Brain microvascular endothelial cell (primary cell): ENCODE data around the gene IPPK.

Source experiments
- DNase-seq: peaks from one replicate; pipeline ENCODE4 v3.0.0-alpha.2; 2020
- H3K27ac ChIP-seq: fragments of 250-450 bp; sonication (Bioruptor Pico); 2 replicates; pipeline ENCODE4 v1.5.1; 2020; ENCODE audit warnings: mild to moderate bottlenecking, moderate library complexity
- H3K27me3 ChIP-seq: fragments of 250-450 bp; sonication (Bioruptor Pico); replicated peaks from 2 replicates; pipeline ENCODE4 v1.5.1; 2020; ENCODE audit warnings: mild to moderate bottlenecking
- H3K36me3 ChIP-seq: fragments of 250-450 bp; sonication (Bioruptor Pico); replicated peaks from 2 replicates; pipeline ENCODE4 v1.5.1; 2020; ENCODE audit warnings: mild to moderate bottlenecking
- H3K4me3 ChIP-seq: 2 replicates; pipeline ENCODE4 v1.5.1; 2011; ENCODE audit warnings: low read depth, mild to moderate bottlenecking, control low read depth, low read length, moderate library complexity
- in situ Hi-C: cut with HindIII; loops from 2 replicates; pipeline ENCODE4 v1.10.0; 2017; ENCODE audit warnings: low sequenced_read_pairs, low pct_ligation_motif_present
- TF ChIP-seq, protein P1 (sequence below): IDR thresholded peaks from 2 replicates; pipeline ENCODE4 v1.5.1; 2011; ENCODE audit warnings: low read depth, mild to moderate bottlenecking, moderate library complexity, low read length, control low read depth, inconsistent platforms; ENCODE audit errors: missing control alignments

IPPK gene

DNA sequence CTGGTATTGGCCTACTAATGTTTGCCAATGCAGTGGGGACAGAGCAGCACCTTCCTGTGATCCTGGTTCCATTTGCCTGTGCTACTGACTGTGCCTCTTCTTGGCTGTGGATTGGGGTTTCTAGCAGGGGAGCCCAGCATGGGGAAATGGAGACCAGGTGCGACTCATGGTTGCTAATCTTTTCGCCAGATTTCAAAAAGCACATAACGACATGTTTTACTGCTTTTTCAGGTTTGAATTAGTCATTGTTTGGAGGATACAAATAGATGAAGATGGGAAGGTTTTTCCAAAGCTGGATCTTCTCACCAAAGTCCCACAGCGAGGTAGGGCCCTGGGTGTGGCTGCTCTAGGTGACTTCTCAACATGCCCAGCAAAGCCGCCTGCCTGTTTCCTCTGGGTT is 57.6 kb downstream of the IPPK start:
- in situ Hi-C loops = no loop called here
- H3K27ac ChIP-seq = no peak overlapping the region

DNA sequence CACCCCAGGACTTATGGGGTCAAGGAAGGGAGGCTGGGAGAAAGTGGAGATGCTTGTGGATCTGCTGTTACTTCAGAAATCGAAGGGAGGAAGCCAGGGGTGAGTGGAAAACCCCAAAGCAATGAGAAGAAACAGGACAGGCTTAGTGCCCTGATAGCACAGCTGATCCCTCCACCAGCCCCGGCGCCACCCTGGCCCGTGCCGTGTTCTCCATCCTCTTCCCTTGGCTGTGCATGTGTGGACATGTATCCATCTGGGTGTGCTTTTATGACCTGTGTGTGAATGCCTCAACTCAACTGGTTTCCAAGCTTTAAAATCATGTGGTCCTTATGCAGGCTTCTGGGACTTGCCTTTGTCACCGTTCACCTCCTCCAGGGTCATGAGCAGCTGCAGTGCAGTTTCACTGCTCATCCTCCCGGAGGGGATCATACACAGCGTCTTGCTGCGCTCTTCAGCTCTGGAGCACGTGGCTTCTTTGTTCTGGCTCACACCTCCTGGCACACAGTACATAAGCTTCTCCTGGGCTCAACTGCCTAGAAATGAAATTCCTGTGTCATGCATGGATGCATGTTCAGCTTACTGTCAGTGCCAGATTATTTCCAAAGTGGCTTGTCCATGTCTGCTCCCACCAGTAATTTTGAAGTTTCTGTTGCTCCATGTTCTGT is 58.2 kb downstream of the IPPK start:
- Histone ChIP-seq H3K27me3 (no peaks in the 10 kb centered on the region), H3K4me3 (no peak overlapping the region), H3K27ac (no peak overlapping the region), H3K36me3 (peaks cover 38% of the 10 kb centered on the region)
- TF ChIP-seq, protein P1, sequence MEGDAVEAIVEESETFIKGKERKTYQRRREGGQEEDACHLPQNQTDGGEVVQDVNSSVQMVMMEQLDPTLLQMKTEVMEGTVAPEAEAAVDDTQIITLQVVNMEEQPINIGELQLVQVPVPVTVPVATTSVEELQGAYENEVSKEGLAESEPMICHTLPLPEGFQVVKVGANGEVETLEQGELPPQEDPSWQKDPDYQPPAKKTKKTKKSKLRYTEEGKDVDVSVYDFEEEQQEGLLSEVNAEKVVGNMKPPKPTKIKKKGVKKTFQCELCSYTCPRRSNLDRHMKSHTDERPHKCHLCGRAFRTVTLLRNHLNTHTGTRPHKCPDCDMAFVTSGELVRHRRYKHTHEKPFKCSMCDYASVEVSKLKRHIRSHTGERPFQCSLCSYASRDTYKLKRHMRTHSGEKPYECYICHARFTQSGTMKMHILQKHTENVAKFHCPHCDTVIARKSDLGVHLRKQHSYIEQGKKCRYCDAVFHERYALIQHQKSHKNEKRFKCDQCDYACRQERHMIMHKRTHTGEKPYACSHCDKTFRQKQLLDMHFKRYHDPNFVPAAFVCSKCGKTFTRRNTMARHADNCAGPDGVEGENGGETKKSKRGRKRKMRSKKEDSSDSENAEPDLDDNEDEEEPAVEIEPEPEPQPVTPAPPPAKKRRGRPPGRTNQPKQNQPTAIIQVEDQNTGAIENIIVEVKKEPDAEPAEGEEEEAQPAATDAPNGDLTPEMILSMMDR = no peak
- in situ Hi-C loops = no loop called here
- DNase-seq = no peak

More for the DNA sequence above, 57.6 kb downstream of the IPPK start:
- TF ChIP-seq, protein P1 = no peak
- Histone ChIP-seq H3K27me3 (no peaks in the 10 kb centered on the region), H3K36me3 (peaks cover 38% of the 10 kb centered on the region), H3K4me3 (no peak overlapping the region)
- no peak for DNase-seq

DNA sequence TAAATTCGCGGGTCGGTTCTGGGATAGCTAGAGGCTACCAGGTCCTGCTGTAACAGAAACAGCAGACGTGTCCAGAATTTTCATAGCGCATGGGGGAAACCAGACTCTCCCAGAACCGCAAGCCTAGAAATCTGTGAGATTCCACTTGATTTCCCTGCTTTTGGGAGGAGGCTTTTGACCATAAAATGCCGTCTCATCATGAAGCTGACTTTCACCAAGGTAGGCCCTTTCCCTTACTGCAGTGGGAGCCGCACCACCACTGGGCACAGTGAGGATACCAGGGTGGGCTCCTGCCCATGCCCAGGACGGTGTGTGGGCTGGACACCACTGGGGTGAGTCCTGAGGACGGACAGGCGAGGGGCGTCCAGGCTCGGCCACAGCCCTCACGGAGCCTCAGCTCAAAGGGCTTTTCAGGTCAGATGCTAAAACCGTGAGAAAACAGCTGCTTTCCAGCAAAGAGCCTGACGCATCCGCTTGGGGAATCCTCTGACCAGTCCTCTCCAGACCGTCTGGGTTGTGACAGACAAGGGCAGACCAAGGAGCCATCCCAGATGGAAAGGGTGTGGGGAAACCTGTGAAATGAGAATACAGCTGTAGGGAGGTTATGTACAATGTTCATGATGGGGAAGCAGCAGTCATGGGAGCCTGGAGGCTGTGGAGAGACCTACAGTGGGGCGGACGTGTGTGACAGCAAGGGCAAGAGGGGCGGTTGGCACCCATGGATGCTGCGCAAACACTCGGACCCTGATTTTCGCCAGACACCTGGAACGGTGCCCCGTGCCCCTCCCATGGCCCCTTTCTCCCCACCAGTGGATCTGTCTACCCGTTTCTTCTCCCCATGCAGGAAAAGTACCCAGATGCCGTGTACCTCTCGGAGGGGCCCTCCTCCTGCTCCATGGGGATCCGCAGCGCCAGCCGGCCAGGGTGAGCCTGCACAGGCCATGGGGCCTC is 59.2 kb downstream of the IPPK start:
- in situ Hi-C loops = no loop called here
- peaks cover 29% of the 10 kb centered on the region for H3K36me3 ChIP-seq
- TF ChIP-seq, protein P1 = no peak
- no peak overlapping the region for H3K4me3 ChIP-seq
- no peak for DNase-seq
- no peak overlapping the region for H3K27ac ChIP-seq
- H3K27me3 ChIP-seq = no peaks in the 10 kb centered on the region

DNA sequence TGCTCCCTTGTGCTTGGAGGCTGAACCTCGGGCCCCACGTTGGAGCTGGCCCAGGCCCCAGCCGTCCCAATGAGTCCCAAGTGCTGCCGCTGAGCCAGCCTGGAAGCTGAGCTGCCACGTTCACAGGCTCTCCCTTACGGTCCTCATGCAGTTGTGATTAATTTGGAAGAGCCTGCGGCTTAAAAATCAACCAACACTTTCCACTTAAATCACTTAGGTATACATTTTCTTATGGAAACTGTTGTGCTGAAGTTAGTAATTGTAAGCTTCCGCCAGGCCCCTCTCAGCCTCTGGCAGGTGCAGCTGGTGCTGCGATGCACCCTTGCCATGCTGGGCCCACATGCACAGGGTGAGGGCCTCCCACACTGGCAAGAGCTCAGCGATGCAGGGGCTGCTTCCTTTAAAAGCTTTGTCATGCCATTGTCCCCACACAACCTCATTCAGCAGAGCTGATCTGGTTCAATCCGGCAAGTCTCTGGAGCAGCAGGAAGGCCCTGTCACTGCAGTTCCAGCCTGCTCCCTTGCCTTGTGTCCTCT is 61.0 kb downstream of the IPPK start:
- H3K27ac ChIP-seq = no peak overlapping the region
- in situ Hi-C loops = no loop called here
- no peak overlapping the region for H3K4me3 ChIP-seq
- H3K36me3 ChIP-seq = peaks cover 19% of the 10 kb centered on the region
- TF ChIP-seq, protein P1 = no peak
- no peaks in the 10 kb centered on the region for H3K27me3 ChIP-seq
- no peak for DNase-seq

DNA sequence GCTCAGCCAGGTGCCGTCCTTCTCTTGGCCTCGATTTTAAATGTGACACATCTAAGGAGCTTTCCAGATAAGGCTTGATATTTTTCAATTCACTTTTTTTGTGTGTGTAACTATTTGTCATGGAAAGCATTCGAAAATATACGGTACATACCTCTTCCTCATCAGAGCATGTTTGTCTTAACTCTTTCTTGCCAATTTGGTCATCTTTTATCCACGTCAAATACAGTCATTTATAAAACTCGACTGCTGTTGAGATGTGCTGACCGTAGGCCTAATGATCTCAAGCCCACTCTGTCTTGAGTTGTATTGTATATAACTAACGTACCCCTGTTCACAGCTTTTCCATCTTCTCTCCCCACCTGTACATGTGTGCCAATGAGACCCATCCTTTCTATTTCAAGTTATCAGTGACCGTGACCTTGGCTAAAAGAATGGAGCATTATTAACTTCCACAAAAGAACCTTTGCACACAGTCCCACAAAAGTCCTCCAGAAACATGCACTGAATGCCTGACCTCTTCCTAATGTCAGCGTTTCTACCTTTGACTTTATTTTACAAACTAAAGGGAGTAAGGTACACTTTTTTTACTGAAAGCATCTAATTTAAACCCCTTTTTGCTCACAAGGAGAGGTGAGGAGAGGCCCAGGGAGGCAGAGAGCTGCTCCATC is 61.6 kb downstream of the IPPK start:
- no peak overlapping the region for H3K27ac ChIP-seq
- peaks cover 14% of the 10 kb centered on the region for H3K36me3 ChIP-seq
- in situ Hi-C loops = no loop called here
- DNase-seq = no peak
- no peak overlapping the region for H3K4me3 ChIP-seq
- no peaks in the 10 kb centered on the region for H3K27me3 ChIP-seq
- TF ChIP-seq, protein P1 = no peak
